ENCODE data around the gene MAP4K1.

GRCh38 chr19:38583219-38583984, 34.4 kb downstream of the MAP4K1 start:
- TF ChIP-seq POLR2A (IDR thresholded peaks at IDR 0.05) (no peak), CTCF (IDR thresholded peaks at IDR 0.05) (no peak)

Measured in body of pancreas (tissue), 4 donors.